Kidney epithelial cell (primary cell): Measurements from ENCODE around the gene COMMD10. TPM values are rescaled to one million over a fixed set of nuclear protein-coding genes. Genes with fewer than 3 reads are reported as not detected.

Experiments
- DNase-seq: peaks from one replicate; pipeline ENCODE4 v3.0.0-alpha.2; 2010; ENCODE audit warnings: low read depth
- H3K27me3 ChIP-seq: 2 replicates; pipeline ENCODE4 v1.6.0; 2011; ENCODE audit warnings: low read length; ENCODE audit not compliant: control insufficient read depth, insufficient read depth
- H3K36me3 ChIP-seq: 2 replicates; pipeline ENCODE4 v1.5.1; 2011; ENCODE audit warnings: low read length; ENCODE audit not compliant: control insufficient read depth, insufficient read depth
- H3K4me3 ChIP-seq: 2 replicates; pipeline ENCODE4 v1.5.1; 2011; ENCODE audit warnings: low read depth, mild to moderate bottlenecking, control low read depth, low read length
- CTCF ChIP-seq: IDR thresholded peaks from 2 replicates; pipeline ENCODE4 v1.5.1; 2011; ENCODE audit warnings: mild to moderate bottlenecking, moderate library complexity, low read length, control low read depth, inconsistent platforms; ENCODE audit not compliant: insufficient read depth, poor library complexity, severe bottlenecking
- total RNA-seq: library from RNA; depleted of rRNA; stranded (reverse); fragments of >200 nt; gene quantifications from 2 replicates; pipeline ENCODE4 v1.2.3, GENCODE V29; 2015

The COMMD10 gene
- total RNA-seq, 1 donor from 2014 or later: 32.0 TPM

- no peaks in the 10 kb centered on the region for H3K36me3 ChIP-seq
These were observed 244.7 kb downstream of the COMMD10 start for GRCh38 chr5:116329503-116329902.

GRCh38 chr5:116340799-116341198 is 256.0 kb downstream of the COMMD10 start:
- DNase-seq: no peak
- Histone ChIP-seq H3K27me3 (no peaks in the 10 kb centered on the region), H3K36me3 (no peaks in the 10 kb centered on the region), H3K4me3 (no peak overlapping the region)
- TF ChIP-seq CTCF: no peak

More at GRCh38 chr5:116329503-116329902, 244.7 kb downstream of the COMMD10 start:
- H3K27me3 ChIP-seq: no peaks in the 10 kb centered on the region
- TF ChIP-seq CTCF: no peak
- H3K4me3 ChIP-seq: no peak overlapping the region
- no peak for DNase-seq

Other genes starting within 250 kb of the COMMD10 start
- gene ATG12, start 243.5 kb upstream of the COMMD10 start, total RNA-seq: 23.9 and 35.1 TPM in 2 replicates
- gene AP3S1, start 243.1 kb upstream of the COMMD10 start, total RNA-seq: 116 and 208 TPM in 2 replicates
- under 0.01 TPM in 1 of 2 replicates, not detected in the other for gene LVRN, start 122.5 kb upstream of the COMMD10 start, total RNA-seq
- gene ARL14EPL, start 52.6 kb upstream of the COMMD10 start, total RNA-seq: not detected in 2 replicates